ENCODE data around the gene ALK.

The ALK gene

DNA sequence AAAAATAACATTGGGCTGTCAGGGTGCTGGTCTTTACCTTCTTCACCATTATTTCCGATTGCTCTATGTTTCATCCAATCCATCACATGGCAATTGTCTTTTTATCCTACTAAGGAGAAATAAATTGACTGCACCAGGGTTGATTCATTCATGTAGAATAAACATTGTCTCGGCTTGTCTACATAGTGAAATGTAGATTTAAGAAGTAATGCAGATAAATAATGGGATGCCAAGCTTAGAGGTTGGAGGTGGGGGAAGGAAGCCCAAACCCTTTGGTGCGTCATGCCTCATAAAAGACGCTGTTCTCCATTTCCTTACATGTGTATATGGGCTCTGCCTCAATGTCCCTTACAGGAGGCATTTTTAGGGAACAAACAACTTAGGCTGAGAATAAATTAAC, 117.8 kb downstream of the ALK start:
- H3K4me1 ChIP-seq (ENCODE audit: control insufficient read depth, insufficient read depth, low read length) = no peaks in the 10 kb centered on the region
- no peaks in the 10 kb centered on the region for H3K36me3 ChIP-seq (ENCODE audit: control insufficient read depth, insufficient read depth, low read length)
- H3K27me3 ChIP-seq (ENCODE audit: control insufficient read depth, insufficient read depth, low read length) = no peaks in the 10 kb centered on the region
- H3K9ac ChIP-seq (ENCODE audit: low read length) = no peak overlapping the region
- H3K4me3 ChIP-seq (ENCODE audit: low read length) = no peak overlapping the region
- H3K27ac ChIP-seq (ENCODE audit: low read depth, low read length) = no peak overlapping the region

- no peak overlapping the region for H3K27ac ChIP-seq (ENCODE audit: low read depth, low read length)
- H3K9ac ChIP-seq (ENCODE audit: low read length) = no peak overlapping the region
- no peaks in the 10 kb centered on the region for H3K4me1 ChIP-seq (ENCODE audit: control insufficient read depth, insufficient read depth, low read length)
- no peaks in the 10 kb centered on the region for H3K27me3 ChIP-seq (ENCODE audit: control insufficient read depth, insufficient read depth, low read length)
- no peak overlapping the region for H3K4me3 ChIP-seq (ENCODE audit: low read length)
- no peaks in the 10 kb centered on the region for H3K36me3 ChIP-seq (ENCODE audit: control insufficient read depth, insufficient read depth, low read length)
Observed at GRCh38 chr2:29802986-29803385, 118.4 kb downstream of the ALK start.

- Histone ChIP-seq H3K4me3 (ENCODE audit: low read length) (no peak overlapping the region), H3K4me1 (ENCODE audit: control insufficient read depth, insufficient read depth, low read length) (no peaks in the 10 kb centered on the region), H3K27me3 (ENCODE audit: control insufficient read depth, insufficient read depth, low read length) (no peaks in the 10 kb centered on the region), H3K36me3 (ENCODE audit: control insufficient read depth, insufficient read depth, low read length) (no peaks in the 10 kb centered on the region), H3K9ac (ENCODE audit: low read length) (no peak overlapping the region), H3K27ac (ENCODE audit: low read depth, low read length) (no peak overlapping the region)
Observed at GRCh38 chr2:29799628-29800027, 121.8 kb downstream of the ALK start.

DNA sequence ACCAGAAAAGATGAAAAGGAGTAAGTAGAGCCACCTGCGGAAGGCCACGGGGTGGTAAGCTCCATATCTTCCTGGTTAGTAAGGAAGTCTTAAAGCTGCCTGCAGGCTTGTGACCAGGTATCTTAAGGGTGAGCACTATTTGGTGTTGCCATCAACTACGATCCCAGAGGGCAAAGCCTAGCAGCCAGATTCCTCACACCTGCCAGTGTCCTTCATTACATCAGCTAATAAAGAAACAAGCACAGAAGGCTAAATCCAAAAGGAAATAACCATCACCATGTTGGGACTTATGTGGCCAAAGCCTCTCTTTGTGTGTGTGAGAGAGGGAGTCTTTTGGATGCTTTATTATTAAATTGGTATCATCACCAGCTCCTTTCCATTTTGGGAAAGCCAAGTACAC, 123.5 kb downstream of the ALK start:
- H3K27me3 ChIP-seq (ENCODE audit: control insufficient read depth, insufficient read depth, low read length) = no peaks in the 10 kb centered on the region
- no peaks in the 10 kb centered on the region for H3K36me3 ChIP-seq (ENCODE audit: control insufficient read depth, insufficient read depth, low read length)
- H3K4me3 ChIP-seq (ENCODE audit: low read length) = no peak overlapping the region
- no peak overlapping the region for H3K9ac ChIP-seq (ENCODE audit: low read length)
- H3K27ac ChIP-seq (ENCODE audit: low read depth, low read length) = no peak overlapping the region
- H3K4me1 ChIP-seq (ENCODE audit: control insufficient read depth, insufficient read depth, low read length) = no peaks in the 10 kb centered on the region

DNA sequence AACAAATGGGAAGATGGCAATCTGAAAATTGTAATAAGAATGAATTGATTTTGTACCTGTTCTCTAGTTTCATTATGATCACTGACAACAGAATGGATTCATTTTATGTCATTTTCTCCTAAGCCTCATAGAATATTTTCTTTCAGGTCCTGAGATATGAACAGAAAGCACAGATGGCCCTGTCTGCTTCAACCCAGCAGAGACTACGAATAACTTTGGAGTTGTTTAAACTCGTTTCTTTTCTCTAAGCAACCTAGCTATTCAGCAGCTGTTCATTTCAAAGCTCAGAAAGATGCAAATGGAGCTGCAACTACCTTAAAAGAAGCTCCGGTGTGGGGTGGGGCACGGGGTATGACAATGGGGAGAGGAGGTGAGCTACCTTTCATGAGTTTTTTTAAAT, 124.9 kb downstream of the ALK start:
- Histone ChIP-seq H3K4me3 (ENCODE audit: low read length) (no peak overlapping the region), H3K9ac (ENCODE audit: low read length) (no peak overlapping the region), H3K27me3 (ENCODE audit: control insufficient read depth, insufficient read depth, low read length) (no peaks in the 10 kb centered on the region), H3K4me1 (ENCODE audit: control insufficient read depth, insufficient read depth, low read length) (no peaks in the 10 kb centered on the region), H3K36me3 (ENCODE audit: control insufficient read depth, insufficient read depth, low read length) (no peaks in the 10 kb centered on the region), H3K27ac (ENCODE audit: low read depth, low read length) (no peak overlapping the region)

DNA sequence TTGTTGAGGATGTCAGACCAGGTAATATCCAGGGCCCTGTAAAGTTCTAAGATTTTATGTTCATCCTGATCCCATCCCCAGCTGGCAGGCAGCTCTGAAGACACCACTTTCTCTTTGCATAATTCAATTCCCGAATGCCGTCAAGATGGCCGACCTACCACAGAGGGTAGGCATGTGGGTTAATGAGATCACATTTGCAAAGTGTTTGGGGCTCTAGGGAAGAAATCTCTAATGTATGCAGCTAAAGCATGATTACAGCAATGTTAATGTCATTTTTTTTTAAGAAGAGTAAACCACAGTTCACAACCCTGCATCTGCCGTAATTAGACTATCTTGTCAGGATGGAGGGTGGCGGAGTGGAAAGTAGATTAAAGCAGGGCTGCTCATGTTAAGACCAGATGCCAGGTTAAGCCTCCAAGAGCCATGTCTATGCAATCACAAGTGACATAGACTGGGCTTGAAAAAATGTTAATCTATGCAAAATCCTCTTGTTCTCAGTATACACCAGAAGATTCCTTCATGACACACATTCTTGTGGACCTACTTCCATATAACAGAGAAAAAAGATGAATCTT, 131.4 kb downstream of the ALK start:
- no peak overlapping the region for H3K4me3 ChIP-seq (ENCODE audit: low read length)
- no peak overlapping the region for H3K9ac ChIP-seq (ENCODE audit: low read length)
- H3K27ac ChIP-seq (ENCODE audit: low read depth, low read length) = no peak overlapping the region
- no peaks in the 10 kb centered on the region for H3K27me3 ChIP-seq (ENCODE audit: control insufficient read depth, insufficient read depth, low read length)
- no peaks in the 10 kb centered on the region for H3K36me3 ChIP-seq (ENCODE audit: control insufficient read depth, insufficient read depth, low read length)
- H3K4me1 ChIP-seq (ENCODE audit: control insufficient read depth, insufficient read depth, low read length) = no peaks in the 10 kb centered on the region

DNA sequence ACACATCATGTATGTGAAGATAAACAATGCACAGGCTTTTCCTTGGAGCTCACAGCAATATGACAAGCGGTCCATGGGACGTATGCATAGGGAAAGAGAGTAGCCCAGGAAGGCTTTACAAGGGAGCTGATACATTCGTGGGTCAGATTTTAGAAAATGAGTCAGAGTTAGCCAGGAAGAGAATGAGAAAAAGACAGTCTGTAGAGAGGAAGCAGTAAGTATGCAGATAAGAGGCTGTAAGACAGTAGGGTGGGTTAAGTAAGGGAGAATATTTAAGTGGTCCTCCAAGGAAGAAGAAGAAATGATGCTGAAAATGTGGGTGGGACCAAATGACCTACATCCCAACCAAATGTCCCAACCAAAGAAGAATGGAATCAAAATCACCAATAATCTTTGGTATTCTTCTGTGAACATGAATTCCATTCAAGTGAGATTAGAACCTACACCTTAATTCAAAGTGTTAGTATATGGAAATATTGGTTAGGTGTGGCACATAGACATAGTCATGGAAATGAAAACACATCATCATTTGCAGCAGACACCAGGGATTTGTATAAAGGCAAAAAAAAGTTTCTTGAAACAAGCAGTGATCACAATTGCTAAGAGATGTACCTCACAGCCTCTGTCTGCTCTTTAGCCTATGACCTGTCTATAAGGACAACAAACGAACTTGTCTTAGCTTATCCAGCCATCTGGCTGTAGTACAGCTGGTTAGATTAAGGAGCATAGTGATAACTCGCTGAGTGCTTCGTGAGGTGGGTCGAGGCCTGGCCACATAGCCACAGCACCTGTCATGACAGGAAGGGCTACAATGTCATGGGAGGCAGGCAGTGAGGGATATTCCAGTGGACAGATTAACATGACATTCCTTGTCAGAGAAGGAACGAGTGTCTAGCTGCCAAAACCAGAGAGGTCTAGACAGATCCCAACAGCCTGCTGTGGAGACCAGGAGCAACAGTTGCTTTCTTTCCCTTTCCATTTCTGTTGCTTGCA, 133.6 kb downstream of the ALK start:
- Histone ChIP-seq H3K9ac (ENCODE audit: low read length) (no peak overlapping the region), H3K4me3 (ENCODE audit: low read length) (no peak overlapping the region), H3K4me1 (ENCODE audit: control insufficient read depth, insufficient read depth, low read length) (no peaks in the 10 kb centered on the region), H3K36me3 (ENCODE audit: control insufficient read depth, insufficient read depth, low read length) (no peaks in the 10 kb centered on the region), H3K27me3 (ENCODE audit: control insufficient read depth, insufficient read depth, low read length) (no peaks in the 10 kb centered on the region), H3K27ac (ENCODE audit: low read depth, low read length) (no peak overlapping the region)

DNA sequence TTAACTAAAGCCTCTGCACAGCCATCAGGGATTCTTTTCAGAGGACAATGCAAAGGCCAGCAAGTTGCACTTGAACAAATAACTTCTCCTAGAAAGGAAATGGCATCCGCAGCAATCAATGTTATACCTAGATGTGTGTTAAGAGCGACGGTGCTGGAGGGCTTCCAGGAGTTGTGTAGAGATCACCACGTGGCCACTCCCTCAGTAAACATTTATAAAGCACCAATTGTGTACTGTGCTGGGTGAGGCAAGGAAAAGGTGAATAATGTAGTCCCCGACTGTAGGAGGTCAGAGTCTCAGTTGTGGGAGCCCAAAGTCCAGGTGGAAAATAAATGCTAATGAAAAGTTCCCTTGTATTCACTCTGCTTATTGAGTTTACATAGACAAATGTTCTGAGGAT, 135.0 kb downstream of the ALK start:
- Histone ChIP-seq H3K4me3 (ENCODE audit: low read length) (no peak overlapping the region), H3K27ac (ENCODE audit: low read depth, low read length) (no peak overlapping the region), H3K9ac (ENCODE audit: low read length) (no peak overlapping the region), H3K27me3 (ENCODE audit: control insufficient read depth, insufficient read depth, low read length) (no peaks in the 10 kb centered on the region), H3K36me3 (ENCODE audit: control insufficient read depth, insufficient read depth, low read length) (no peaks in the 10 kb centered on the region), H3K4me1 (ENCODE audit: control insufficient read depth, insufficient read depth, low read length) (no peaks in the 10 kb centered on the region)

- H3K27ac ChIP-seq (ENCODE audit: low read depth, low read length) = no peak overlapping the region
- no peak overlapping the region for H3K4me3 ChIP-seq (ENCODE audit: low read length)
- H3K27me3 ChIP-seq (ENCODE audit: control insufficient read depth, insufficient read depth, low read length) = no peaks in the 10 kb centered on the region
- no peaks in the 10 kb centered on the region for H3K4me1 ChIP-seq (ENCODE audit: control insufficient read depth, insufficient read depth, low read length)
- H3K36me3 ChIP-seq (ENCODE audit: control insufficient read depth, insufficient read depth, low read length) = no peaks in the 10 kb centered on the region
- H3K9ac ChIP-seq (ENCODE audit: low read length) = no peak overlapping the region
Observed at GRCh38 chr2:29783666-29784065, 137.7 kb downstream of the ALK start.

- Histone ChIP-seq H3K36me3 (ENCODE audit: control insufficient read depth, insufficient read depth, low read length) (no peaks in the 10 kb centered on the region), H3K27ac (ENCODE audit: low read depth, low read length) (no peak overlapping the region), H3K4me1 (ENCODE audit: control insufficient read depth, insufficient read depth, low read length) (no peaks in the 10 kb centered on the region), H3K27me3 (ENCODE audit: control insufficient read depth, insufficient read depth, low read length) (no peaks in the 10 kb centered on the region), H3K4me3 (ENCODE audit: low read length) (no peak overlapping the region), H3K9ac (ENCODE audit: low read length) (no peak overlapping the region)
Observed at GRCh38 chr2:29782549-29783458, 138.6 kb downstream of the ALK start.

GRCh38 chr2:29782087-29782486, 139.3 kb downstream of the ALK start:
- Histone ChIP-seq H3K27ac (ENCODE audit: low read depth, low read length) (no peak overlapping the region), H3K4me3 (ENCODE audit: low read length) (no peak overlapping the region), H3K4me1 (ENCODE audit: control insufficient read depth, insufficient read depth, low read length) (no peaks in the 10 kb centered on the region), H3K27me3 (ENCODE audit: control insufficient read depth, insufficient read depth, low read length) (no peaks in the 10 kb centered on the region), H3K9ac (ENCODE audit: low read length) (no peak overlapping the region), H3K36me3 (ENCODE audit: control insufficient read depth, insufficient read depth, low read length) (no peaks in the 10 kb centered on the region)

- H3K9ac ChIP-seq (ENCODE audit: low read length) = no peak overlapping the region
- no peak overlapping the region for H3K27ac ChIP-seq (ENCODE audit: low read depth, low read length)
Observed at GRCh38 chr2:29780906-29781305, 140.5 kb downstream of the ALK start.

More at GRCh38 chr2:29780906-29781305, 140.5 kb downstream of the ALK start:
- Histone ChIP-seq H3K27me3 (ENCODE audit: control insufficient read depth, insufficient read depth, low read length) (no peaks in the 10 kb centered on the region), H3K4me3 (ENCODE audit: low read length) (no peak overlapping the region), H3K4me1 (ENCODE audit: control insufficient read depth, insufficient read depth, low read length) (no peaks in the 10 kb centered on the region), H3K36me3 (ENCODE audit: control insufficient read depth, insufficient read depth, low read length) (no peaks in the 10 kb centered on the region)
